ENCODE results near the gene MCRS1. TPM values are rescaled to one million over a fixed set of nuclear protein-coding genes. Genes with fewer than 3 reads are reported as not detected.

The MCRS1 gene
- total RNA-seq, 1 experiment from 2014 or later: 88.6 TPM

DNA sequence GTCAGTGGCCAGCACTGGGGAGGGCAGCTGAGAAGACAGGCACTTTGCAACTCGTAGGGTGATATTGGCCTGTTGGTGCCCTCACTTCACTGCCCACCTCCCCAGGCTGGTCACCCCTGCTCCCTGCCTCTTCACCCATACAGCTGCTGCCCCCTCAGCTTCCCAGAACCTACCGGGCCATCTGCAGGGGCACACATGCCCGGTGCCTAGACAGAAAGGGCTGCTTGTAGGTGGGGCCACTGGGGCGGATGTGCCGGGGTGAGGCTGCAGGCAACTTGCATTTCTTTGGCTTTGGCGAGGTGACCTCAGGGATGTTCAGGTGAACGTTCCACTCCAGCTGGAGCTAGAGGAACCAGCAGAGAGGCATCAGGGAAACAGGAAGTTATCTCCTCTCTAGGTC, 20.3 kb upstream of the MCRS1 start:
- no peaks in the 10 kb centered on the region for H3K9me3 ChIP-seq (ENCODE audit: control insufficient read depth, insufficient read depth, low read depth, low read length)
- TF ChIP-seq, protein P1, sequence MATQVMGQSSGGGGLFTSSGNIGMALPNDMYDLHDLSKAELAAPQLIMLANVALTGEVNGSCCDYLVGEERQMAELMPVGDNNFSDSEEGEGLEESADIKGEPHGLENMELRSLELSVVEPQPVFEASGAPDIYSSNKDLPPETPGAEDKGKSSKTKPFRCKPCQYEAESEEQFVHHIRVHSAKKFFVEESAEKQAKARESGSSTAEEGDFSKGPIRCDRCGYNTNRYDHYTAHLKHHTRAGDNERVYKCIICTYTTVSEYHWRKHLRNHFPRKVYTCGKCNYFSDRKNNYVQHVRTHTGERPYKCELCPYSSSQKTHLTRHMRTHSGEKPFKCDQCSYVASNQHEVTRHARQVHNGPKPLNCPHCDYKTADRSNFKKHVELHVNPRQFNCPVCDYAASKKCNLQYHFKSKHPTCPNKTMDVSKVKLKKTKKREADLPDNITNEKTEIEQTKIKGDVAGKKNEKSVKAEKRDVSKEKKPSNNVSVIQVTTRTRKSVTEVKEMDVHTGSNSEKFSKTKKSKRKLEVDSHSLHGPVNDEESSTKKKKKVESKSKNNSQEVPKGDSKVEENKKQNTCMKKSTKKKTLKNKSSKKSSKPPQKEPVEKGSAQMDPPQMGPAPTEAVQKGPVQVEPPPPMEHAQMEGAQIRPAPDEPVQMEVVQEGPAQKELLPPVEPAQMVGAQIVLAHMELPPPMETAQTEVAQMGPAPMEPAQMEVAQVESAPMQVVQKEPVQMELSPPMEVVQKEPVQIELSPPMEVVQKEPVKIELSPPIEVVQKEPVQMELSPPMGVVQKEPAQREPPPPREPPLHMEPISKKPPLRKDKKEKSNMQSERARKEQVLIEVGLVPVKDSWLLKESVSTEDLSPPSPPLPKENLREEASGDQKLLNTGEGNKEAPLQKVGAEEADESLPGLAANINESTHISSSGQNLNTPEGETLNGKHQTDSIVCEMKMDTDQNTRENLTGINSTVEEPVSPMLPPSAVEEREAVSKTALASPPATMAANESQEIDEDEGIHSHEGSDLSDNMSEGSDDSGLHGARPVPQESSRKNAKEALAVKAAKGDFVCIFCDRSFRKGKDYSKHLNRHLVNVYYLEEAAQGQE (IDR thresholded peaks at IDR 0.05; ENCODE audit: insufficient read depth in 1 of 2, low read depth in 2 of 2, low read length in 1 of 2): no peak
- TF ChIP-seq, protein P2, sequence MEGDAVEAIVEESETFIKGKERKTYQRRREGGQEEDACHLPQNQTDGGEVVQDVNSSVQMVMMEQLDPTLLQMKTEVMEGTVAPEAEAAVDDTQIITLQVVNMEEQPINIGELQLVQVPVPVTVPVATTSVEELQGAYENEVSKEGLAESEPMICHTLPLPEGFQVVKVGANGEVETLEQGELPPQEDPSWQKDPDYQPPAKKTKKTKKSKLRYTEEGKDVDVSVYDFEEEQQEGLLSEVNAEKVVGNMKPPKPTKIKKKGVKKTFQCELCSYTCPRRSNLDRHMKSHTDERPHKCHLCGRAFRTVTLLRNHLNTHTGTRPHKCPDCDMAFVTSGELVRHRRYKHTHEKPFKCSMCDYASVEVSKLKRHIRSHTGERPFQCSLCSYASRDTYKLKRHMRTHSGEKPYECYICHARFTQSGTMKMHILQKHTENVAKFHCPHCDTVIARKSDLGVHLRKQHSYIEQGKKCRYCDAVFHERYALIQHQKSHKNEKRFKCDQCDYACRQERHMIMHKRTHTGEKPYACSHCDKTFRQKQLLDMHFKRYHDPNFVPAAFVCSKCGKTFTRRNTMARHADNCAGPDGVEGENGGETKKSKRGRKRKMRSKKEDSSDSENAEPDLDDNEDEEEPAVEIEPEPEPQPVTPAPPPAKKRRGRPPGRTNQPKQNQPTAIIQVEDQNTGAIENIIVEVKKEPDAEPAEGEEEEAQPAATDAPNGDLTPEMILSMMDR (IDR thresholded peaks at IDR 0.05): no peak
- TF ChIP-seq SIN3A (IDR thresholded peaks at IDR 0.05; ENCODE audit: borderline replicate concordance, insufficient read depth, low read depth, low read length): no peak
- no peak for TF ChIP-seq TCF7L2 (IDR thresholded peaks at IDR 0.05; ENCODE audit: low read depth, low read length)
- TF ChIP-seq POLR2AphosphoS5 (IDR thresholded peaks at IDR 0.05; ENCODE audit: low read depth, low read length): no peak
- no TSS peak for BruUV-seq (replicated peaks)
- H3K4me1 ChIP-seq (ENCODE audit: control insufficient read depth, insufficient read depth, low read length): no peaks in the 10 kb centered on the region
- ATAC-seq: no peak
- H3K27ac ChIP-seq (ENCODE audit: low read length): no peak overlapping the region
- H3K4me3 ChIP-seq (ENCODE audit: low read depth in 2 of 2, low read length in 2 of 2): no peak overlapping the region
- ChIA-PET POLR2A (no interaction called here), CTCF (no interaction called here)
- in situ Hi-C loops (cut with HindIII; ENCODE audit: low pct_unique_long_range_greater_than_20kb, low sequenced_read_pairs): no loop called here
- no peaks in the 10 kb centered on the region for H3K36me3 ChIP-seq (ENCODE audit: control insufficient read depth, insufficient read depth, low read length)
- intact Hi-C loops (cut with micrococcal nuclease; ENCODE audit: unreplicated experiment): no loop called here
- DNase-seq (ENCODE audit: low read depth, low spot score): no peak
- no peaks in the 10 kb centered on the region for H3K27me3 ChIP-seq (ENCODE audit: control insufficient read depth, insufficient read depth, low read length)

DNA sequence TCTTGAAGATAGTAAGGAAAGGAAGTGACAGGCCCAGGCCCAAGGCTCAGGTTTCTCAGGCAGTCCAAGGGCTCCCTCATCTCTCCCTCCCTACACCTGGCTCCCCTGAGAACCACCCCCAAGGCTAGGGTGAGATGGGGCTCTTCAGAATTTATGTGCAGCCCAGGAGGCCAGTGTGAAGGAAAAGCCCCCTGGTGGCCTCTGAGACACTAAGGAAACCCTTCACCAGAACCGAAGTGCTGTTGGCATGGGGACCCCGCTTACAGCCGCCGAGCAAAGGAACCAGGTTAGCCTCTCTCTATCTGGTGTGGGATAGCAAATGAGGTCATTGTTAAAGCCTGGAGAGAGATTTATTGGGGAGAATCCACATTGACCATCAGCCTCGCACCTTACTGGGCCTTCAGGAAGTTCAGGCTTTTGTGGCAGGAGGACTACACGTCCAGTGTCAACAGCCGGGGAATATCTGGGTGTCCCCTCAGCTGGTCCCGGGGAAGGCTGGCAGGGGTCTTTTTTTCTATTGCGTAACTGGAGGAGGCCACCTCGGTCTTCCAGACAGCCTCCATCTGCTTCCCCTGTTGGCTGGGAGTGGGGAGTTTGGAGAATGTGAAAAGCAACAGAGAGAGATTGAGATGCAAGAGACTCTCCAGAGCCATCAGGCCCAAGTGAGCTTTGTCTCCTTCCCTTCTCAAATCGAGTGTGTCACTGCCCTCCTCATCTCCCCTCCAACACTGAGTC, 19.4 kb upstream of the MCRS1 start:
- H3K27ac ChIP-seq (ENCODE audit: low read length): no peak overlapping the region
- H3K36me3 ChIP-seq (ENCODE audit: control insufficient read depth, insufficient read depth, low read length): no peaks in the 10 kb centered on the region
- in situ Hi-C loops (cut with HindIII; ENCODE audit: low pct_unique_long_range_greater_than_20kb, low sequenced_read_pairs): no loop called here
- TF ChIP-seq TCF7L2 (IDR thresholded peaks at IDR 0.05; ENCODE audit: low read depth, low read length): no peak
- TF ChIP-seq, protein P2 (IDR thresholded peaks at IDR 0.05): no peak; the same call in 1 of the 2 replicates
- no peak for TF ChIP-seq SIN3A (IDR thresholded peaks at IDR 0.05; ENCODE audit: borderline replicate concordance, insufficient read depth, low read depth, low read length)
- no peak for TF ChIP-seq POLR2AphosphoS5 (IDR thresholded peaks at IDR 0.05; ENCODE audit: low read depth, low read length)
- CTCF ChIA-PET: no interaction called here
- no peaks in the 10 kb centered on the region for H3K9me3 ChIP-seq (ENCODE audit: control insufficient read depth, insufficient read depth, low read depth, low read length)
- BruUV-seq (replicated peaks): no TSS peak
- no peak overlapping the region for H3K4me3 ChIP-seq (ENCODE audit: low read depth in 2 of 2, low read length in 2 of 2)
- no peaks in the 10 kb centered on the region for H3K4me1 ChIP-seq (ENCODE audit: control insufficient read depth, insufficient read depth, low read length)
- DNase-seq (ENCODE audit: low read depth, low spot score): no peak
- intact Hi-C loops (cut with micrococcal nuclease; ENCODE audit: unreplicated experiment): no loop called here
- 0 out of 2 replicates have a peak, but pooled peaks have one; percentile 40 for ATAC-seq
- POLR2A ChIA-PET: no interaction called here
- H3K27me3 ChIP-seq (ENCODE audit: control insufficient read depth, insufficient read depth, low read length): no peaks in the 10 kb centered on the region
